A673 (cell line): ENCODE data around the gene ANAPC15. TPM values are rescaled to one million over a fixed set of nuclear protein-coding genes. Genes with fewer than 3 reads are reported as not detected.

Experiments
- BruUV-seq: library from RNA; stranded (reverse); fragments of 400-500 nt; replicated peaks from 2 replicates; lab custom pipeline; 2021; lab: Mats Ljungman, UMichigan
- CTCF ChIA-PET: fragments of 300-600 bp; sonication (Branson Sonifier 250); formaldehyde crosslinking; loops from one replicate; lab custom pipeline; 2022; ENCODE audit warnings: antibody characterized with exemption; lab: Charles Lee
- POLR2A ChIA-PET: fragments of 300-600 bp; sonication (Branson Sonifier 250); formaldehyde crosslinking; loops from one replicate; lab custom pipeline; 2022; ENCODE audit warnings: antibody characterized with exemption; ENCODE audit not compliant: low non-redundant PET; lab: Charles Lee
- DNase-seq: peaks from one replicate; pipeline ENCODE4 v3.0.0-alpha.2; 2015; ENCODE audit warnings: low spot score
- H3K27ac ChIP-seq: fragments of 200-600 bp; sonication (generic); 2 replicates; pipeline ENCODE4 v1.5.1; 2016; ENCODE audit warnings: mixed run types, low read depth, mild to moderate bottlenecking, mixed read lengths, antibody characterized with exemption, low read length; ENCODE audit not compliant: poor library complexity, severe bottlenecking
- H3K27me3 ChIP-seq: fragments of 200-600 bp; sonication (generic); replicated peaks from 2 replicates; pipeline ENCODE4 v1.6.1; 2017; ENCODE audit warnings: mixed run types, low read depth, mild to moderate bottlenecking, mixed read lengths, antibody characterized with exemption, low read length; ENCODE audit not compliant: insufficient read depth, poor library complexity
- H3K36me3 ChIP-seq: fragments of 200-600 bp; sonication (generic); 2 replicates; pipeline ENCODE4 v1.6.1; 2016; ENCODE audit warnings: mixed run types, mild to moderate bottlenecking, mixed read lengths, antibody characterized with exemption, low read length; ENCODE audit not compliant: insufficient read depth, poor library complexity, severe bottlenecking
- H3K4me1 ChIP-seq: fragments of 200-600 bp; sonication (generic); 2 replicates; pipeline ENCODE4 v1.6.1; 2017; ENCODE audit warnings: mixed run types, mild to moderate bottlenecking, mixed read lengths, antibody characterized with exemption, low read length; ENCODE audit not compliant: insufficient read depth, poor library complexity, severe bottlenecking
- H3K4me3 ChIP-seq: fragments of 200-600 bp; sonication (generic); 2 replicates; pipeline ENCODE4 v1.5.1; 2016; ENCODE audit warnings: low read depth, mixed run types, mild to moderate bottlenecking, mixed read lengths, low read length; ENCODE audit not compliant: poor library complexity, severe bottlenecking
- H3K9me3 ChIP-seq: fragments of 200-600 bp; sonication (generic); 2 replicates; pipeline ENCODE4 v1.6.1; 2016; ENCODE audit warnings: mixed run types, low read depth, mild to moderate bottlenecking, mixed read lengths, antibody characterized with exemption, low read length; ENCODE audit not compliant: poor library complexity, severe bottlenecking
- CTCF ChIP-seq: fragments of 300-800, 200-600 bp; sonication (generic); conservative IDR thresholded peaks from 2 replicates; pipeline ENCODE4 v1.5.1; 2017; ENCODE audit warnings: low read depth, mild to moderate bottlenecking, antibody characterized with exemption, low read length, moderate library complexity, mixed read lengths
- EZH2 ChIP-seq: fragments of 200-600 bp; sonication (generic); IDR thresholded peaks from 2 replicates; pipeline ENCODE4 v1.6.1; 2017; ENCODE audit warnings: borderline replicate concordance, low read depth, mild to moderate bottlenecking, mixed read lengths, antibody characterized with exemption, low read length; ENCODE audit not compliant: poor library complexity, severe bottlenecking
- intact Hi-C: fragments of 100-400 bp; cut with micrococcal nuclease; formaldehyde crosslinking; loops from one replicate; pipeline ENCODE4 v1.10.0; 2022; ENCODE audit not compliant: unreplicated experiment
- total RNA-seq: library from RNA; stranded (reverse); gene quantifications from 2 replicates; pipeline ENCODE4 v1.2.3, GENCODE V29; 2021

The ANAPC15 gene
- total RNA-seq, 1 experiment from 2014 or later, result 57.2 TPM

- TF ChIP-seq EZH2 (no peak), CTCF (peak; percentile 91)
- ChIA-PET POLR2A (no interaction called here), CTCF (interaction anchor here (1.1 to 3.7 kb wide), 3 partner anchors 51 to 340 kb away, joined by 3 to 59 read pairs (median 5); no protein-coding TSS in a partner anchor)
- no peaks in the 10 kb centered on the region for H3K27me3 ChIP-seq
- no peak overlapping the region for H3K4me3 ChIP-seq
- intact Hi-C loops, result loop anchor here (1.0 to 2.0 kb wide), 2 partner anchors 66 to 114 kb away; no protein-coding TSS in a partner anchor
- no peak overlapping the region for H3K27ac ChIP-seq
- no peaks in the 10 kb centered on the region for H3K4me1 ChIP-seq
- H3K9me3 ChIP-seq, result no peaks in the 10 kb centered on the region
- peaks cover 3% of the 10 kb centered on the region for H3K36me3 ChIP-seq
- DNase-seq, result peak; percentile 81
- BruUV-seq, result no TSS peak
Measured at GRCh38 chr11:72091292-72091691, 21.2 kb downstream of the ANAPC15 start.

DNA sequence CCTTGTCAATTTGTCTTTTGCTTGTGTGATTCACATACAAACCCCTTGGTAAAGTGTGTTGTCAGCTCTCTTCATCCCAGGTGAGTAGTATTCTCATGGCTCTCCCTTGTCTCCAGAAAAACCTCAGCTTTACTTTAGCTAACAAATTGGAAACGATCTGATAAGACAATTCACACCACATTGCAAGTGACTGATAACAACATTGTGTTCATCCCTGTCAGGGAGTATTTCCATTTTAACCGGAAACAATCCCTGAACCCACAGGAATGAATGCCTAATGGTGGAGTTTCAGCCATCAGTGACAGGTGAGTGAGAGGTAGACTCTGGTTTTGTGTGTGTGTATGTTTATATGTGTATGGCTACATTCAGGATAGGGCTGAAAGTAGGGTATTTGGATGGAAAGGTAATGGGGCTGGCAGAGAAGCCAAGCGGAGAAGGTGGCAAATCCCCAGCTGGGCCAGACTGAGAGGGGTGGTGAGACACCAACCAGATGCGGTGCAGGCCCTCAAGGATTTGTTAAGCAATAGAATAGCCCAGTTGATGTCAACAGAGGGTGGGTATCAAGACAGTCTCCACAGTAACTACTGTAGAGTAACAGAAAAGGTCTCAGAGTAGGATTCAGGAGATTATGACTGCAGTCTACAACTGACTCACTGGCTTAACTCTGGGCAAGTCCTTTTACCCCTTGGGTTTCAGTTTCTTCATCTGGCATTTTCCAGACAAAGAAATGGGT is 24.3 kb downstream of the ANAPC15 start:
- no TSS peak for BruUV-seq
- no peaks in the 10 kb centered on the region for H3K36me3 ChIP-seq
- H3K27ac ChIP-seq, result no peak overlapping the region
- H3K9me3 ChIP-seq, result no peaks in the 10 kb centered on the region
- no peaks in the 10 kb centered on the region for H3K4me1 ChIP-seq
- TF ChIP-seq CTCF (no peak), EZH2 (no peak)
- intact Hi-C loops, result no loop called here
- DNase-seq, result no peak
- no peak overlapping the region for H3K4me3 ChIP-seq
- CTCF ChIA-PET, result interaction anchor here (1.7 kb wide), 1 partner anchor 63 kb away, joined by 5 read pairs; no protein-coding TSS in a partner anchor
- POLR2A ChIA-PET, result no interaction called here
- H3K27me3 ChIP-seq, result no peaks in the 10 kb centered on the region

DNA sequence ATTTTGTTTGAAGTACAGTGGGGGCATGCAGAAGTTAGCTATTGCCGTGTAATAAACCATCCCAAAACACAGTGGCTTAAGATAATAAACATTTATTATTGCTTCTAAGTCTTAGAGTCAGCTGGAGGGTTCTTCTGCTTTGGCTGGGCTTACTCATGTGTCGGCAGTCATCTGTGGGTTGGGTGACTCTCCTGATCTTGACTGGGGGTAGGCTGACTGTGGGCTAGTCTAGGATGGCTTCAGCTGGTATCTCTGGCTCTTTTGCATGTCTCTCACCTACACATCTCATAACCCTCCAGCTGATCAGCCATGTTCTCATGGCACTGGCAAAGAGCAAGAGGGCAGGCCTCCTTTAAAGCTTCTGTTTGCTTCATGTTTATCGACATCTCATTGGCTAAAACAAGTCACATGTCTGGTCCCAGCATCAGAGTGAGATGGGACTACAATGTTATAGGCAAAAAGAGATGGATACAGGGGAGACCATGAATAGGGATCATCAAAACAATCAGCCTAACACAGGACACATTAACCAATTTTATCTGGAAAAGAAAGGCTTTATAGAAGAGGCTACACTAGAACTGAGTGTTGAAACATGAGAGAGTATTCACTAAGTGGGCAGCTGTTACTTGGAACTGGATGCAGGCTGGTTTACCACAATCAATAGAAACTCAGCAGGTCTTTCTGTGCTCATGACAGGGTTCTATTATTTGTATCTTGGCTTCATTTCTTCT is 26.7 kb downstream of the ANAPC15 start:
- H3K4me3 ChIP-seq, result no peak overlapping the region
- intact Hi-C loops, result no loop called here
- BruUV-seq, result no TSS peak
- ChIA-PET CTCF (no interaction called here), POLR2A (no interaction called here)
- no peak overlapping the region for H3K27ac ChIP-seq
- H3K4me1 ChIP-seq, result peaks cover 7% of the 10 kb centered on the region
- H3K36me3 ChIP-seq, result no peaks in the 10 kb centered on the region
- TF ChIP-seq EZH2 (no peak), CTCF (no peak)
- H3K9me3 ChIP-seq, result no peaks in the 10 kb centered on the region
- DNase-seq, result no peak
- no peaks in the 10 kb centered on the region for H3K27me3 ChIP-seq
